Progenitor cell of endocrine pancreas (in vitro differentiated cells): ENCODE measurements around the gene LTBP1. TPM values are rescaled to one million over a fixed set of nuclear protein-coding genes. Genes with fewer than 3 reads are reported as not detected.
"Not testable (repeated sequence)": the region's sequence is repeated elsewhere in the genome, so short reads cannot be mapped to it uniquely, and the experiment has no call there.

Source experiments
- DNase-seq: peaks from one replicate; pipeline ENCODE4 v3.0.0; 2021; ENCODE audit warnings: low spot score; ENCODE audit not compliant: unreplicated experiment
- H3K27ac Mint-ChIP-seq: 2 replicates; pipeline ENCODE4 v1.8.0; 2021; ENCODE audit warnings: mild to moderate bottlenecking, moderate library complexity, mixed read lengths
- H3K27me3 Mint-ChIP-seq: 2 replicates; pipeline ENCODE4 v1.8.0; 2021; ENCODE audit warnings: mixed read lengths
- H3K36me3 Mint-ChIP-seq: 2 replicates; pipeline ENCODE4 v1.8.0; 2022; ENCODE audit warnings: mixed read lengths; ENCODE audit not compliant: insufficient read depth
- H3K4me1 Mint-ChIP-seq: 2 replicates; pipeline ENCODE4 v1.8.0; 2021; ENCODE audit warnings: low read depth, mixed read lengths
- H3K4me3 Mint-ChIP-seq: 2 replicates; pipeline ENCODE4 v1.8.0; 2021; ENCODE audit warnings: low read depth, mild to moderate bottlenecking, moderate library complexity, mixed read lengths
- H3K9me3 Mint-ChIP-seq: 2 replicates; pipeline ENCODE4 v1.8.0; 2021; ENCODE audit warnings: low read depth, mixed read lengths
- total RNA-seq: library from RNA; stranded (reverse); gene quantifications from 2 replicates; pipeline ENCODE4 v1.2.1, GENCODE V29; 2021
- TF ChIP-seq, protein P1 (sequence below): fragments of 200-600 bp; sonication (generic); IDR thresholded peaks from one replicate; pipeline ENCODE4 v1.5.0; 2021; ENCODE audit warnings: antibody characterized with exemption, mild to moderate bottlenecking; ENCODE audit not compliant: unreplicated experiment

The LTBP1 gene
- total RNA-seq, 1 donor from 2014 or later, result 63.0 TPM

DNA sequence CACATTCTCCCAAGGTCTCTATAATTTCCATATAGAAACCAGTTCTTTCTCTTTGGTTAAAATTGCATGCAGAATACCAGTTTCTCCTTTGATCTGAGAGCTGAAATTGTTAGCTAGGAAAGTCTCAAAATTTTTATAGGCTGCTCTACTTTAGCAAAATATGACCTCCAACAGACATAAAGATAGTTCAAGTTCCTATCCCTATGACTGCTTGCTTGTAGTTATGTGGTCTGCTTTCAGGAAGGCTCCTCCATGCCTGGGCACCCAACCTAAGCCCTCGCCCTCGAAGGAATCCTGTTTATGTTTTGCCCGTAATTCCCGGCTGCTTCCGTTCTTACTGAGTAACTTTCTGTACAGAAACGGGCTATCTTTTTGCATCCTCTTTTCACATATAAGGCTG lies 28.0 kb upstream of the LTBP1 start:
- H3K4me3 Mint-ChIP-seq, result no peak overlapping the region
- no peaks in the 10 kb centered on the region for H3K9me3 Mint-ChIP-seq
- H3K27ac Mint-ChIP-seq, result no peak overlapping the region
- DNase-seq, result no peak
- H3K27me3 Mint-ChIP-seq, result peaks cover 7% of the 10 kb centered on the region
- H3K4me1 Mint-ChIP-seq, result no peaks in the 10 kb centered on the region
- no peaks in the 10 kb centered on the region for H3K36me3 Mint-ChIP-seq
- TF ChIP-seq, protein P1, sequence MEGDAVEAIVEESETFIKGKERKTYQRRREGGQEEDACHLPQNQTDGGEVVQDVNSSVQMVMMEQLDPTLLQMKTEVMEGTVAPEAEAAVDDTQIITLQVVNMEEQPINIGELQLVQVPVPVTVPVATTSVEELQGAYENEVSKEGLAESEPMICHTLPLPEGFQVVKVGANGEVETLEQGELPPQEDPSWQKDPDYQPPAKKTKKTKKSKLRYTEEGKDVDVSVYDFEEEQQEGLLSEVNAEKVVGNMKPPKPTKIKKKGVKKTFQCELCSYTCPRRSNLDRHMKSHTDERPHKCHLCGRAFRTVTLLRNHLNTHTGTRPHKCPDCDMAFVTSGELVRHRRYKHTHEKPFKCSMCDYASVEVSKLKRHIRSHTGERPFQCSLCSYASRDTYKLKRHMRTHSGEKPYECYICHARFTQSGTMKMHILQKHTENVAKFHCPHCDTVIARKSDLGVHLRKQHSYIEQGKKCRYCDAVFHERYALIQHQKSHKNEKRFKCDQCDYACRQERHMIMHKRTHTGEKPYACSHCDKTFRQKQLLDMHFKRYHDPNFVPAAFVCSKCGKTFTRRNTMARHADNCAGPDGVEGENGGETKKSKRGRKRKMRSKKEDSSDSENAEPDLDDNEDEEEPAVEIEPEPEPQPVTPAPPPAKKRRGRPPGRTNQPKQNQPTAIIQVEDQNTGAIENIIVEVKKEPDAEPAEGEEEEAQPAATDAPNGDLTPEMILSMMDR, result no peak

DNA sequence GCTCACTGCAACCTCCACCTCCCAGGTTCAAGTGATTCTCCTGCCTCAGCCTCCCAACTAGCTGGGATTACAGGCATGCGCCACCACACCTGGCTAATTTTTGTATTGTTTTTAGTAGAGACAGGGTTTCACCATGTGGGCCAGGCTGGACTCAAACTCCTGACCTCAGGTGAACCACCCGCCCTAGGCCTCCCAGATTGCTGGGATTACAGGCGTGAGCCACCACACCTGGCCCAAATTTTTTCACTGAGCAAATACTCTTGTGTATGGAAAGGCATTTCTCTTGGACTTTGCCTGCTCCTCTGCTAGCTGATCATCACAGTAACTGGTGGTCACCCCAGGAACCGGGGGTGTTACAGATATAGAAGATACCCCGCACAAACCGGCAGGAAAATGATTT lies 26.9 kb upstream of the LTBP1 start:
- not testable (repeated sequence) for H3K4me1 Mint-ChIP-seq, H3K9me3 Mint-ChIP-seq, DNase-seq, H3K27me3 Mint-ChIP-seq, H3K36me3 Mint-ChIP-seq, H3K4me3 Mint-ChIP-seq, H3K27ac Mint-ChIP-seq

DNA sequence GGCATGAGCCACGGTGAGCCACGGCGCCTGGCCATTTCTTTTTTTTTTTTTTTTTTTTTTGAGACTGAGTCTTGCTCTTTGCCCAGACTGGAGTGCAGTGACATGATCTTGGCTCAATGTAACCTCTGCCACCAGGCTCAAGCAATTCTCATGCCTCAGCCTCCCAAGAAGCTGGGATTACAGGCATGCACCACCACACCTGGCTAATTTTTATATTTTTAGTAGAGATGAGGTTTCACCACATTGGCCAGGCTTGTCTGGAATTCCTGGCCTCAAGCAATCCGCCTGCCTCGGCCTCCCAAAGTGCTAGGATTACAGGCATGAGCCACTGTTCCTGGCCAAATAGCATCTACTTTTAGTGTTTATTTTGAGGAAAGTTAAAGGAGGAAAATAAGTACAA lies 25.3 kb upstream of the LTBP1 start:
- DNase-seq, H3K36me3 Mint-ChIP-seq: not testable (repeated sequence)

DNA sequence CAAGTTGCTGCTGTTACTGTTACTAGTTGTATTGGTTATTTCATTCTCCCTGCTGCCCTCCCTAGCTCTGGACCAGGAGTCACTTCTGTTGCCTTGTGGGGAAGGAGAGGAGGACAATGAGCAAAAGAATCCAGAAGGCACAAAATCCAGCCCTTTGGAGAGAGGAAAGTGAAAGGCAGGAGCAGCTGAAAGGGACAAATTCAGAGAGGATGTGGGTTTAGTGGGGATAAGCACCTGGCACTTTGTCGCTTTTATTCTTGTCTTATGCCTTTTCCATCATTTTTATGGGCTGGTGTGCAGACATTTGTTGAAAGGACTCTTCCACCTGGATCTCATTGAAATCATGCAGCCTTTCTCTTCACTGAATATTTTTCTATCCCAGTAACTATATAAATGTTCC lies 24.3 kb upstream of the LTBP1 start:
- TF ChIP-seq, protein P1, result no peak
- Mint-ChIP-seq H3K27ac (no peak overlapping the region), H3K4me3 (no peak overlapping the region), H3K36me3 (no peaks in the 10 kb centered on the region), H3K4me1 (peaks cover 3% of the 10 kb centered on the region), H3K9me3 (no peaks in the 10 kb centered on the region), H3K27me3 (peaks cover 7% of the 10 kb centered on the region)
- no peak for DNase-seq

More for the DNA sequence above, 25.3 kb upstream of the LTBP1 start:
- not testable (repeated sequence) for H3K4me1 Mint-ChIP-seq, H3K27me3 Mint-ChIP-seq, H3K4me3 Mint-ChIP-seq, H3K9me3 Mint-ChIP-seq, H3K27ac Mint-ChIP-seq

DNA sequence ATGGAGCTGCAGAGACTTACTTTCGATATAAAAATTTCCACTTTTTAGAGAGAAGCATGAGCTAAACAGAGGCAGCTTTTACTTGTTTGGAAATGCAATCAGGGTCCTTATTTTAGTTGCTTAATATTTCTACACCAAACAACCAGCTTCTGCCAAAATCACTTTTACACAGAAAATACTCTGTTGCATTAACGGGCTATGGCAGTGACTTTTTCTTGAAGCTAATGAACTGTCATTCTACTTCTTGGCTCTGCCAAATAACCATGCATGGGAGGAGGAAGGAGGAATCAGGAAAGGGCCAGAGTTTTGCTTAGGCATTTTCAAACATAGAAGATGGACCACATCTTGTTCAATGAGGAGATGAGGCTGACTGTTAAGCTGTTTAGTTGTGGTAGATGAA lies 23.6 kb upstream of the LTBP1 start:
- Mint-ChIP-seq H3K27me3 (peaks cover 7% of the 10 kb centered on the region), H3K9me3 (no peaks in the 10 kb centered on the region), H3K27ac (no peak overlapping the region), H3K36me3 (no peaks in the 10 kb centered on the region), H3K4me3 (no peak overlapping the region), H3K4me1 (peaks cover 3% of the 10 kb centered on the region)
- TF ChIP-seq, protein P1, result no peak
- no peak for DNase-seq

DNA sequence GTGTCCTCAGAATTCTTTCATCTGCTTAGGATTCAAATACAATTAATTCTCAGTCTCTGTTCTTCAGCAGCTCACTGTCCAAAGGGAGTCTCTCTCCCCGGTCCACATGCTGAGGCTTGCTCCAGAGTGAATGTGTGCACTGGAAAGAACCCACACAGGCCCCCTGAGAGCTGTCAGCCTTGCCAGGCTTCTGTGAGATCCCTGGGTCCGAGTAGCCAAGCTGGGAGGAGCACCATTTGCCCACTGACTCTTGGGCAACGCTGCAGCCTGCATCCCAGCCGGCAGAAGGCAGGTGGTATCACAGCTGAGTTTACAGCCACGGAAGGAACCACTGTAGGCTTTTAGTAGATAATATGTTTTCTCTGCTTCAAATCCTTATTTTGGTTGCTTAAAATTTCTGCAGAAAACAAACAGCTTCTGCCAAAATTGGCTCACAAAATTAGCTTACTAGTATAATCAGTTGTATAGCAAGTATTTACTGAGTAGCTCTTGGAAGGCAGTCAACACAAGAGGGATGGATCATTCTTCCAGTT lies 21.4 kb upstream of the LTBP1 start:
- Mint-ChIP-seq H3K4me1 (peaks cover 3% of the 10 kb centered on the region), H3K4me3 (no peak overlapping the region), H3K36me3 (no peaks in the 10 kb centered on the region), H3K9me3 (no peaks in the 10 kb centered on the region), H3K27me3 (no peaks in the 10 kb centered on the region), H3K27ac (no peak overlapping the region)
- no peak for DNase-seq
- TF ChIP-seq, protein P1, result no peak
